Measurements from ENCODE around the gene ST6GALNAC3.

DNA sequence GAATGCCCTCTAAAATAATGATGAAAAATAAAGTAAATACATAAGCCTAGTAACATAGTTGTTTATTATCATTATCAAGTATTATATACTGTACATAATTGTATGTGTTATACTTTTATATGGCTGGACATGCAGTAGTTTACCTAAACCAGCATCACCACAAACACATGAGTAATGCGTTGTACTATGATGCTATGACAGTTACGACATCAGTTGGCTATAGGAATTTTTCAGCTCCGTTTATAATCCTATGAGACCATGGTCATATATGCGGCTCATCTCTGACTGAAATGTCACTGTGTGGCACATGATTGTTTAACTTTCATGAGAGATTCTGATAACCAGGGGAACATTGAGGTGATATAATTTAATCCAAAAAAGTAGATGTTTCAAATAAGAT is 352.1 kb downstream of the ST6GALNAC3 start:
- TF ChIP-seq, protein P1, sequence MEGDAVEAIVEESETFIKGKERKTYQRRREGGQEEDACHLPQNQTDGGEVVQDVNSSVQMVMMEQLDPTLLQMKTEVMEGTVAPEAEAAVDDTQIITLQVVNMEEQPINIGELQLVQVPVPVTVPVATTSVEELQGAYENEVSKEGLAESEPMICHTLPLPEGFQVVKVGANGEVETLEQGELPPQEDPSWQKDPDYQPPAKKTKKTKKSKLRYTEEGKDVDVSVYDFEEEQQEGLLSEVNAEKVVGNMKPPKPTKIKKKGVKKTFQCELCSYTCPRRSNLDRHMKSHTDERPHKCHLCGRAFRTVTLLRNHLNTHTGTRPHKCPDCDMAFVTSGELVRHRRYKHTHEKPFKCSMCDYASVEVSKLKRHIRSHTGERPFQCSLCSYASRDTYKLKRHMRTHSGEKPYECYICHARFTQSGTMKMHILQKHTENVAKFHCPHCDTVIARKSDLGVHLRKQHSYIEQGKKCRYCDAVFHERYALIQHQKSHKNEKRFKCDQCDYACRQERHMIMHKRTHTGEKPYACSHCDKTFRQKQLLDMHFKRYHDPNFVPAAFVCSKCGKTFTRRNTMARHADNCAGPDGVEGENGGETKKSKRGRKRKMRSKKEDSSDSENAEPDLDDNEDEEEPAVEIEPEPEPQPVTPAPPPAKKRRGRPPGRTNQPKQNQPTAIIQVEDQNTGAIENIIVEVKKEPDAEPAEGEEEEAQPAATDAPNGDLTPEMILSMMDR (conservative IDR thresholded peaks at IDR 0.05; ENCODE audit: low read length) = no peak
- no peak for TF ChIP-seq EZH2phosphoT487 (IDR thresholded peaks at IDR 0.05; ENCODE audit: borderline replicate concordance, low read depth, low read length)

Measured in OCI-LY7 (cell line).